ENCODE results near the gene PCDHGB2.

PCDHGB2 gene

GRCh38 chr5:141319699-141320098 is 40.1 kb upstream of the PCDHGB2 start:
- Histone ChIP-seq H3K4me3 (ENCODE audit: low read length) (peak overlapping the region; percentile 82), H4K20me1 (ENCODE audit: control insufficient read depth, insufficient read depth, low read depth, low read length) (no peaks in the 10 kb centered on the region), H3K27me3 (ENCODE audit: control insufficient read depth, low read length) (no peaks in the 10 kb centered on the region), H3K9me3 (ENCODE audit: control insufficient read depth, insufficient read depth, low read length) (peaks cover 46% of the 10 kb centered on the region), H3K79me2 (ENCODE audit: control insufficient read depth, low read length) (peaks cover 58% of the 10 kb centered on the region), H3K4me1 (ENCODE audit: control insufficient read depth, low read length) (peaks cover 26% of the 10 kb centered on the region), H3F3A (ENCODE audit: control insufficient read depth, insufficient read depth) (no peaks in the 10 kb centered on the region), H3K9me2 (replicated peaks; ENCODE audit: control insufficient read depth, low read length) (no peaks in the 10 kb centered on the region), H3K27ac (ENCODE audit: low read depth, low read length) (peak overlapping the region; percentile 79), H3K4me2 (ENCODE audit: low read length) (peak overlapping the region; percentile 66), H3K36me3 (ENCODE audit: control insufficient read depth, low read length) (peaks cover 53% of the 10 kb centered on the region)
- no peak for TF ChIP-seq CTCF (IDR thresholded peaks at IDR 0.05; ENCODE audit: low read depth, low read length, poor library complexity, severe bottlenecking)
- no peak for TF ChIP-seq EZH2phosphoT487 (IDR thresholded peaks at IDR 0.05; ENCODE audit: borderline replicate concordance, low read length)

GRCh38 chr5:141320225-141321169 is 39.3 kb upstream of the PCDHGB2 start, which contains the start of gene TAF7:
TSS of gene TAF7 (minus strand) at chr5:141320784. CDS start at chr5:141320044, 740 bp downstream.
- no peaks in the 10 kb centered on the region for H3K27me3 ChIP-seq (ENCODE audit: control insufficient read depth, low read length)
- no peaks in the 10 kb centered on the region for H3K9me2 ChIP-seq (replicated peaks; ENCODE audit: control insufficient read depth, low read length)
- peak within 1 kb of the TSS; percentile 79 for H3K27ac ChIP-seq (ENCODE audit: low read depth, low read length)
- peaks cover 26% of the 10 kb centered on the region for H3K4me1 ChIP-seq (ENCODE audit: control insufficient read depth, low read length)
- peaks cover 50% of the 10 kb centered on the region for H3K79me2 ChIP-seq (ENCODE audit: control insufficient read depth, low read length)
- H3K9me3 ChIP-seq (ENCODE audit: control insufficient read depth, insufficient read depth, low read length) = peaks cover 39% of the 10 kb centered on the region
- TF ChIP-seq CTCF (IDR thresholded peaks at IDR 0.05; ENCODE audit: low read depth, low read length, poor library complexity, severe bottlenecking) (peak; percentile 87), EZH2phosphoT487 (IDR thresholded peaks at IDR 0.05; ENCODE audit: borderline replicate concordance, low read length) (no peak)
- no peaks in the 10 kb centered on the region for H4K20me1 ChIP-seq (ENCODE audit: control insufficient read depth, insufficient read depth, low read depth, low read length)
- peak within 1 kb of the TSS; percentile 82 for H3K4me3 ChIP-seq (ENCODE audit: low read length)
- peak within 1 kb of the TSS; percentile 66 for H3K4me2 ChIP-seq (ENCODE audit: low read length)
- no peaks in the 10 kb centered on the region for H3F3A ChIP-seq (ENCODE audit: control insufficient read depth, insufficient read depth)
- peaks cover 45% of the 10 kb centered on the region for H3K36me3 ChIP-seq (ENCODE audit: control insufficient read depth, low read length)

- no peaks in the 10 kb centered on the region for H3K27me3 ChIP-seq (ENCODE audit: control insufficient read depth, low read length)
- H3K4me1 ChIP-seq (ENCODE audit: control insufficient read depth, low read length) = peaks cover 39% of the 10 kb centered on the region
- no peaks in the 10 kb centered on the region for H3K9me2 ChIP-seq (replicated peaks; ENCODE audit: control insufficient read depth, low read length)
- peak overlapping the region; percentile 66; the same call in 1 of the 2 replicates for H3K4me2 ChIP-seq (ENCODE audit: low read length)
- peaks cover 28% of the 10 kb centered on the region for H3K36me3 ChIP-seq (ENCODE audit: control insufficient read depth, low read length)
- TF ChIP-seq EZH2phosphoT487 (IDR thresholded peaks at IDR 0.05; ENCODE audit: borderline replicate concordance, low read length) (no peak), CTCF (IDR thresholded peaks at IDR 0.05; ENCODE audit: low read depth, low read length, poor library complexity, severe bottlenecking) (no peak)
- H3K79me2 ChIP-seq (ENCODE audit: control insufficient read depth, low read length) = peaks cover 32% of the 10 kb centered on the region
- peaks cover 37% of the 10 kb centered on the region for H3K9me3 ChIP-seq (ENCODE audit: control insufficient read depth, insufficient read depth, low read length)
- H3F3A ChIP-seq (ENCODE audit: control insufficient read depth, insufficient read depth) = no peaks in the 10 kb centered on the region
- H4K20me1 ChIP-seq (ENCODE audit: control insufficient read depth, insufficient read depth, low read depth, low read length) = no peaks in the 10 kb centered on the region
- H3K4me3 ChIP-seq (ENCODE audit: low read length) = peak overlapping the region; percentile 11
- no peak overlapping the region for H3K27ac ChIP-seq (ENCODE audit: low read depth, low read length)
Observed at GRCh38 chr5:141322261-141322660, 37.5 kb upstream of the PCDHGB2 start.

All from DOHH2 (cell line).